NCI-H1930 (cell line): ENCODE results near the gene SEMA4D.

Experiments
- DNase-seq, 2 experiments: peaks; one replicate each; lab custom pipeline; 2025; lab: John Stamatoyannopoulos, UW

SEMA4D gene

GRCh38 chr9:89446261-89446960 is 51.5 kb downstream of the SEMA4D start:
- DNase-seq = no peak

- DNase-seq = no peak
Observed at GRCh38 chr9:89445801-89446251, 52.1 kb downstream of the SEMA4D start.

GRCh38 chr9:89444925-89445765 is 52.8 kb downstream of the SEMA4D start:
- DNase-seq = no peak

DNA sequence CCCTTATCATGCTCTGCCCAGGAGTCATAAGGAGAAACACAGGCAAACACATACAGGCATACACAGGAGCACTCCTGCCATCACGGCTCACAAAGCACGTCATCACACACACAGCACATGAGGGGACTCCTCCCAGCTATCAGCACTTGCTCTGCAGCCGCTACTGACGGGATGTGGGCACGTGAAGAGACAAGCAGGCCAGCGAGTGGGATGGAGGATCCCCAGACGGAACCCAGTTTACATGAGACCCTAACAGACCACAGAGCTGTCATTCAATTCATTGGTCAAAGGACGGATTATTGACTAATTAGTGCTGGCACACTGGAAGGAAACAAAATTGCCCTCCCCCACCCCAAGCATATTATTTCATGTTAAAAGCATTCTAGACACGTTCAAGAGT is 53.6 kb downstream of the SEMA4D start:
- no peak for DNase-seq

DNA sequence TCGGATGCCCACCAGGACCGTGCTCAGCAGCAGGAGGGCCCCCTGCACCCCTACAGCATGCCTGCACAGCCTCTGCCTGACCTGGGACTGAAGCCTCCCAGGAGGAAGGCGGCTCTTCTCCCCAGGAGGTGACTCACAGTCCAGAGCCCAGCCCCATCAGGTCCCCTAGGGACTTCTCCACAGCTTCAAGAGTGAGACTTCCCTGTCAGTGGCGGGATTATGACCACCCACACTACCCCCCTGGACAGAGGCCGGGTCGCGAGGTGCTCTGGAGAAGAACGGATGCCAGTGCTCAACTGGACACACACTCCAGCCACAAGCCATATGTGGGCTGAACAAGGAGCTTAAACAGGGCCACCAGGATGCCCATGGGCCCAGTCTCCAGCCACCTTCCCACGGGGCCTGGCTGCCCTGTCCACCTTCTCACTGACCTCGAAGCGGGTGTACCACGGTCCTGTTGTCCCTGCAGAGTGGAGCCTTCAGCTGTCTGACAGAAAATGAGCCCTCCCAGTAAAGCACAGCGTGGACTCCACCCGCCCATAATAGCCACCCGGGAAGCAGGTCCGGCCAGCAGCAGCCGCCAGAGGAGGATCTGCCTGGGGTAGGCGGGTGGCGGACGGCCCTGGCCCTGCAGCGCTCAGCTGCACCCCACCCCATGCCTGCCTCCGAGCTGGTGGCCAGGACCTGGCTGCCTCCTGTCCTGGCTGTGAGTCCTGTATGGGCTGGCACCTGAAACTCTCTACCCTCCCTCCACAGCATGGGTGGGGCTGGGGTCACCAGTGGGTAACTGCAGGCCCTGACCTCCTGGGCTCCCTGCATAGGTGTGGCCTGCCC is 54.7 kb downstream of the SEMA4D start:
- DNase-seq = no peak

GRCh38 chr9:89442501-89442978 is 55.4 kb downstream of the SEMA4D start:
- no peak for DNase-seq

DNA sequence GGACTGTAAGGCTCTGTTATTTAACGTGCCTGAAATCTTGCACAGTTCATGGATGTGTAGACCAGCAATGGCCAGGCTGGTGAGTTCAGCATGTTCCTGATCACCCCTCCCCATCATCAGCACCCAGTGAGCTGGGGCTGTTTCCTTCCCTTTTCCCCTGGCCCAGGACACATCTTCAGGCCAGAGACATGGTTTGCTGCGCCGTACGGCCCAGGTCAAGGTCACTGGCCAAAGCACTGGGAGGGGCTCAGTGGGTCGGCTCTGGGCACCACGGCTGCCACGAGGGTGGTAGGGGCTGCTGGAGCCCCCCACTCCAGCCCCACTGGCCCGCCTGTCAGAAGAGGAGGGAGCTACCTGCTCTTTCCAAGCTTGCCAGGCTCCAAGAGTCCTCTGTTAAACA is 55.9 kb downstream of the SEMA4D start:
- no peak for DNase-seq

DNA sequence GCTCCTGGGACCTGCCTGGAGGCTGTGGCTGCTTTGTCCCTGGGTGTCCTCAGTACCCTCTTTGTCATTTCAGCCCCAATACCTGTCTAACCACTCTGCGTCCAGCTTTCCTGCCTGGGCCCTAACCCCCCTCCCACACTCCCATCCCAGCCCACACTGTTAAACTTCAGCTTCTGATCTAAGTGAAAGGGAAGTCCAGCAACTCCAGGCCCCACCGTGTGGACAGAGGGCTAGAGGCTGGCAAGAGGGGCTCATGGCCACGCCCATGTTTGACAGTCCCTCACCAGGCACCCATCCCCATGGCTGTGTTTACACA is 56.3 kb downstream of the SEMA4D start:
- DNase-seq = no peak

- DNase-seq = no peak
Observed at GRCh38 chr9:89440951-89441654, 56.8 kb downstream of the SEMA4D start.

- DNase-seq = no peak
Observed at GRCh38 chr9:89440548-89440947, 57.4 kb downstream of the SEMA4D start.

DNA sequence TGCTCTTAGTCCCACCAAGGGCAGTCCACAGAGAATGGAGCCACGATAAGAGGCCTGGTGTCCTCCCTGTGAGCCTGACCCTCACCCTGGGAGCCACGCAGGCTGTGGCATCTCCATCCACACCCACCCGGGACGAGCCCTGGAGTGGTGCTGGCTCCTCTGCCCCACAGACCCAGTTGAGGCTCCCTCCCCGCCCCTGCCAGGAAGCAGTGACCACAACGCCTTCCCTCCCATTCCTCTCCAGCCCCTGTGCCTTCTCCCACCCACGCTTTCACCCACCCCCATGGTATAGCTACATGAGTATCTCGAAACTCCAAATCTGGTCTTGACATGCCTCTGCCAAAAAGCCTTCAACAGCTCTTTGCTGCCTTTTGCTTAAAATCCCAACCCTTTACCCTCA is 57.9 kb downstream of the SEMA4D start:
- no peak for DNase-seq

GRCh38 chr9:89439571-89439970 is 58.3 kb downstream of the SEMA4D start:
- no peak for DNase-seq

GRCh38 chr9:89438194-89438593 is 59.7 kb downstream of the SEMA4D start:
- DNase-seq = no peak

DNA sequence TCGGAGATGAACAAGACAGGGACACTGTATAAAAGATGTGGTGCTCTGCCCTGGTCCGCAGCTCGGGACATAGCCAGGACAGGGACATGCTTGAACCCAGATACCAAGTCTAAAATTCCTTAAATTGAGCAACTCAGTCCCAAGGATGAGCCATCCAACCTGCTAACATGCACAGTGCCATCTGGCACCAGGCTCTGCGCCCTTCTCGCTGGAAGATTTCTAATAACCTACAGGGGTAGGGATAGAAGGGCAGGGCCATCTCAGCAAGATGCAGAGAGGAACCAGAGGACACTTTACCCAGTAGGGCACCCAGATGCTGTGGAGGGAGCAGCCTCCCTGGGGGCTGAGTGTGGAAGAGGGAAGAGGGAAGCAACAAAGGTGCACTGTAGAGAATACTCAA is 60.1 kb downstream of the SEMA4D start:
- DNase-seq = no peak

GRCh38 chr9:89436963-89437625 is 60.8 kb downstream of the SEMA4D start:
- DNase-seq = no peak

- DNase-seq = no peak
Observed at GRCh38 chr9:89436326-89436725, 61.6 kb downstream of the SEMA4D start.

- no peak for DNase-seq
Observed at GRCh38 chr9:89435071-89435823, 62.7 kb downstream of the SEMA4D start.

GRCh38 chr9:89434636-89435035 is 63.3 kb downstream of the SEMA4D start:
- no peak for DNase-seq

DNA sequence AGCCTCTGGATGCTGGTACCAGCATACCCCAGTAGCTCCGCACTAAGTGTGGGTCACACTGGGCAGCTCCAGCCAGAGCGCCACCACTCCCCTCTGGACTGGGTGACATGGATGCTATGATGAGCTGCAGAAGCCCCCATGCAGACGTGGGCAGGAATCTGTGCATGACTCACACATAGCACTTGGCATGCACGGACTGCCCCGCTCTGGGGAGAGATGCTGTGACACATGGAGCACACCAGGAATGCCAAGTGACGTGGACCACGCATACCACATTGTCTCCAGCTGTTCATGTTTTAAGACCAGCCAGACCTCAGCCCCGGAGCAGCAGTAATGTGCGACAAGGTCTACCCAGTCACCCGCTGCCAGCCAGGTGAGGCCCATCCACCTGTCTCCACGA is 64.1 kb downstream of the SEMA4D start:
- DNase-seq = no peak

GRCh38 chr9:89432986-89433530 is 64.9 kb downstream of the SEMA4D start:
- no peak for DNase-seq
